C4-2B (cell line): ENCODE data around the gene GOLGA1.
"Not testable (repeated sequence)": the region's sequence is repeated elsewhere in the genome, so short reads cannot be mapped to it uniquely, and the experiment has no call there.

ENCODE experiments used
- H3K27ac ChIP-seq: fragments of 450-650 bp; 2 replicates; pipeline ENCODE4 v1.5.1; 2017
- CTCF ChIP-seq: fragments of 450-650 bp; conservative IDR thresholded peaks from 2 replicates; pipeline ENCODE4 v1.5.1; 2017; ENCODE audit warnings: mild to moderate bottlenecking
- ZFX ChIP-seq: fragments of 450-650 bp; IDR thresholded peaks from 2 replicates; pipeline ENCODE4 v1.6.1; 2017

GOLGA1 gene

DNA sequence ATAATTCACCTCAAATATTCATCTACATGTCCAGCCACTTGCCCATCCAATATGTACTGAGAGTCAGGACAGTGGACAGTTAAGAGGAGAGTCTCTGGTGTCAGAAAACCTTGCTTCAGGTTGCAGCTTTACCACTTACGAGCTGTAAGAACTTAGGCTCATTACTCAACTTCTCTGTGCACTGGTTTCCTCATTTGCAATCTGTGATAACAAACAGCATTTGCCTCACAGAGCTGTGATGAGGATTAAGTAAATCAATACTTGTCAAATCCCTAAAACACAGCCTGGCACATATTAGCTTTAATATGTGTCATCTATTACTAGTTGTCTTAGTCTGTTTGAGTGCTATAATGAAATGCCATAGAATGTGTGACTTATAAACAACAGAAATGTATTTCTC is 8.6 kb downstream of the GOLGA1 start:
- TF ChIP-seq CTCF (no peak), ZFX (no peak)
- no peak overlapping the region for H3K27ac ChIP-seq

- no peak overlapping the region for H3K27ac ChIP-seq
- no peak for TF ChIP-seq CTCF
- no peak for TF ChIP-seq ZFX
Observed at GRCh38 chr9:124929464-124929863, 11.4 kb downstream of the GOLGA1 start.

DNA sequence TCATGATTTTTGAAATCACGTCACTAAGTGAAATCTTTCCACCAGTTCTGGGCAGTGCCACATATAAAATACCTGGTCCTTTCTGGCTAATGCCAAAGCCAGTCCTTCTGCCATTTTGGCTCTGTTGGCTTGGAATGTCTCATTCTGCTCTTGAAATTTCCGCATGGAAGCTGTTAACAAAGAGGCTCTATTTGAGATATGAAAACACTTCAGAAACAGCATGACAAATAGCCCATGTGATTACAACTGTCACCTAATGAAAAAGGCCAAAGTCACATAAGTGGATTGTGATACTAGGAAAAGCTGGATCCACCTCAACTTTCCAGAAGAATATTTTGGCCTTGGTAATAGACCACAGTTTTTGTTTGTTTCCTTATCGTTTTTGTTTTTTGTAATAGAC is 12.8 kb downstream of the GOLGA1 start:
- TF ChIP-seq CTCF (no peak), ZFX (no peak)
- no peak overlapping the region for H3K27ac ChIP-seq

DNA sequence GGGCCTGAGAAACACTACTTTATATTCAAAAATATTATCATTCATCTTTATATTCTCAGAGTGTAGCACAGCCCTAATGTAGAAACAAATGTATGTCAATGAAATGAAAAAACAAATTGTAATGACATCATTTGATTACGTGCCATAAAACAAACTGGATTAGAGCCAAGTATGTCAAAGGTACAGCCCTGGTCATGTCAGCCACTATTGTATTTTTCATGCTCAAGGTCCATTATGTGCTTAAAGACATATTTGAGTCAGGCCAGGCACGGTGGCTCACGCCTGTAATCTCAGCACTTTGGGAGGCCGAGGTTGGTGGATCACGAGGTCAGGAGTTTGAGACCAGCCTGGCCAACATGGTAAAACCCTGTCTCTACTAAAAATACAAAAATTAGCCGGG is 20.5 kb downstream of the GOLGA1 start:
- H3K27ac ChIP-seq: not testable (repeated sequence)

DNA sequence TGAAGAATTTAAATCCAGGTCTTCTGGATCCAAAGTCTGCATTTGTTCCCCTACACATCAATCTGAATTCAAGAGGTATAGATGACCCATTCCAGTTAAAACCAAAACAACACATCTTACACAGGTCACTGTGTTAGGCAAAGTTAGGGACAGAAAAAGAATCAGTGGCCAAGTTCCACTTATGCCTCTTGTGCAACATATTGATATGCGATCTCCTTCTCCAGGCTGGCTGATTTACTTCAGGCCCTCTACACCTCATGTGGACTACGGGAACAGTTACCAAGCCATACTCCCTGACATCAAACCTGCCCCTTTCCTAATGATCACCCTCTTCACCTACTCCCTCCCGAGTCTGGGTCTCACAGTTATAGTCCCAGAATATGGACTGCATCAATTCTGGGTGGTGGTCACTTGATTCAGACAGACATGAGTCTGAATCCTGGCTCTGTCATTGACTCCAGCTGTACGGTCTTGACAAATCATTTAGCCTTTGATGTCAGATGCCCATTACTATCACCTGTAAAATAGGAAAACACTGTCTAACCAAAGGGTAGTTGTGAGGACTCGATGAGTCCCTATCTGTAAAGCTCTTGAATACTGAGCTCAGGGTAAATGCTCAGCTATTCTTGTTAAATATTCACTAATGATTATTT is 26.0 kb downstream of the GOLGA1 start:
- no peak for TF ChIP-seq CTCF
- no peak for TF ChIP-seq ZFX
- no peak overlapping the region for H3K27ac ChIP-seq

- no peak overlapping the region for H3K27ac ChIP-seq
- TF ChIP-seq CTCF: no peak
Observed at GRCh38 chr9:124913378-124913777, 27.5 kb downstream of the GOLGA1 start.

DNA sequence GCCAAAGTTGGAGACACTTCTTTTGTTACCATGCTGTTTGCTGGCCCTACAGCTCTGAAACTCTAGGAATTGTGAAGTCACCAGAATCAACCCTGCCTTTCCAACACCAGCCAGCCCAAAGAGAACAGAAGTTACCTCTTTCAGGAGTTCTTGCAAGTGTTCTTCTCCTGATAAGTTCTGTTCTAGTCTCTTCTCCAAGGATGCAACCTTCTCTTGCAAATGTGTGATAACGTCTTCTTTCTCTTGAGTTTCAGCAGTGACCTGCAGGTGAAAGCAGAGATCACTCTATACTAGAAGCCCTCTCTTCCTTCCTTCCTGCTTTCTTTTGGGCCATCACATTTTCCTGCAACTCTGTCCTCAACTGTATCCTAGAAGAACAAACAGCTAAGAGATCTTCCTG is 29.1 kb downstream of the GOLGA1 start:
- TF ChIP-seq CTCF (no peak), ZFX (no peak)
- no peak overlapping the region for H3K27ac ChIP-seq

DNA sequence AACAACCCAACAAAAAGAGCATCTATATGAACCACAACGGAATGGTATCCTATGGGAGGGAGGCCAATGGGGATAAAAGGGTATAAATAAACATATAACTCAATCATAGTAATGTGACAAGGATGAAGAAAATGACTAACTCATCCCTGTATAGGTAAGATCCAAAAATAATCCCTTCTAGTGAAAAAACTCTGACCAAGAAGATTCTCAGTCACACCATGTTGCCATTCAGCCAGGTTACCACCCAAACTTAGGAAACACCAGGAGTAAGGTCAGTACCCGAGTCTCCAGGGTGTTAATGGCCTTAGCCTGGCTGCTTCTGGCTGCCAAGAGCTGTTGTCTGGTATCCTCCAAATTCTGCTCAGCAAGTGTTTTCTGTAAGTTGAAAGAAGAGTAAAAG is 32.8 kb downstream of the GOLGA1 start:
- no peak overlapping the region for H3K27ac ChIP-seq

More for the DNA sequence above, 32.8 kb downstream of the GOLGA1 start:
- TF ChIP-seq CTCF (no peak), ZFX (no peak)
